AG04449 (cell line): Measurements from ENCODE around the gene KDM4F.

Source experiments
- CTCF ChIA-PET: fragments of 350-600 bp; formaldehyde crosslinking; extraction: SDS; loops from one replicate; lab custom pipeline; 2021; ENCODE audit warnings: antibody characterized with exemption; lab: Yijun Ruan, JAX
- POLR2A ChIA-PET: fragments of 400-600, 350-600 bp; formaldehyde crosslinking; extraction: SDS; loops from one replicate; lab custom pipeline; 2020; ENCODE audit warnings: antibody characterized with exemption, inconsistent platforms; lab: Yijun Ruan, JAX
- DNase-seq: peaks from one replicate; pipeline ENCODE4 v3.0.0-alpha.2; 2010; ENCODE audit warnings: low read depth, low spot score
- H3K4me3 ChIP-seq: 2 replicates; pipeline ENCODE4 v1.5.1; 2011; ENCODE audit warnings: low read depth, mild to moderate bottlenecking, control low read depth, low read length
- CTCF ChIP-seq: IDR thresholded peaks from one replicate; pipeline ENCODE4 v1.5.1; 2011; ENCODE audit warnings: mild to moderate bottlenecking, moderate library complexity, low read length, control low read depth, inconsistent platforms; ENCODE audit not compliant: insufficient read depth; ENCODE audit errors: missing control alignments

KDM4F gene

GRCh38 chr11:95100191-95100648, 51.0 kb downstream of the KDM4F start:
- ChIA-PET CTCF (interaction anchor here (1.3 kb wide), 1 partner anchor 11 kb away, joined by 3 read pairs; no protein-coding TSS in a partner anchor), POLR2A (no interaction called here)
- no peak for DNase-seq
- TF ChIP-seq CTCF = no peak
- H3K4me3 ChIP-seq = no peak overlapping the region
